Epithelial cell of esophagus (primary cell): ENCODE measurements around the gene MAJIN.

Experiments used
- DNase-seq: peaks from one replicate; pipeline ENCODE4 v3.0.0; 2010; ENCODE audit warnings: low read depth
- H3K4me3 ChIP-seq: 2 replicates; pipeline ENCODE4 v1.5.1; 2011; ENCODE audit warnings: mild to moderate bottlenecking, low read length, control low read depth
- TF ChIP-seq, protein P1 (sequence below): IDR thresholded peaks from 2 replicates; pipeline ENCODE4 v1.5.1; 2011; ENCODE audit warnings: low read depth, mild to moderate bottlenecking, low read length, control low read depth, inconsistent platforms; ENCODE audit not compliant: insufficient read depth; ENCODE audit errors: missing control alignments

Gene MAJIN

DNA sequence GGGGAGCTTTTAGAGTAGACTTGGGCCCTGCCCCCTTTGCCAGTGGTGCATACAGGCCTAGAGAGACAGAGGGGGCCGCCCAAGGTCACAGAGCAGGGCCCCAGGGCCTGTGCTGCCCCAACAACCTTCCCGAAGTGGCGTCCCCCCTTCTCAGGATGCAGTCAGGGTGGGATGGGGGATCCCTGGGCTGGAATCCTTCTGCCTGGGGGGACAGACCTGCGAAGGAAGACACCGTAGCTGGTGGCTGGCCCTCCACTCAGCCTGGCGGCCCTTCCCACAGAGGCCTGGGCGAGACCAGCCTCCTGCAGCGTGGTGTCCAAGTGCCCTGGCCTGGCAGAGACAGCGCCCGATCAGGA, 79.1 kb downstream of the MAJIN start:
- DNase-seq, result no peak
- H3K4me3 ChIP-seq, result no peak overlapping the region
- TF ChIP-seq, protein P1, sequence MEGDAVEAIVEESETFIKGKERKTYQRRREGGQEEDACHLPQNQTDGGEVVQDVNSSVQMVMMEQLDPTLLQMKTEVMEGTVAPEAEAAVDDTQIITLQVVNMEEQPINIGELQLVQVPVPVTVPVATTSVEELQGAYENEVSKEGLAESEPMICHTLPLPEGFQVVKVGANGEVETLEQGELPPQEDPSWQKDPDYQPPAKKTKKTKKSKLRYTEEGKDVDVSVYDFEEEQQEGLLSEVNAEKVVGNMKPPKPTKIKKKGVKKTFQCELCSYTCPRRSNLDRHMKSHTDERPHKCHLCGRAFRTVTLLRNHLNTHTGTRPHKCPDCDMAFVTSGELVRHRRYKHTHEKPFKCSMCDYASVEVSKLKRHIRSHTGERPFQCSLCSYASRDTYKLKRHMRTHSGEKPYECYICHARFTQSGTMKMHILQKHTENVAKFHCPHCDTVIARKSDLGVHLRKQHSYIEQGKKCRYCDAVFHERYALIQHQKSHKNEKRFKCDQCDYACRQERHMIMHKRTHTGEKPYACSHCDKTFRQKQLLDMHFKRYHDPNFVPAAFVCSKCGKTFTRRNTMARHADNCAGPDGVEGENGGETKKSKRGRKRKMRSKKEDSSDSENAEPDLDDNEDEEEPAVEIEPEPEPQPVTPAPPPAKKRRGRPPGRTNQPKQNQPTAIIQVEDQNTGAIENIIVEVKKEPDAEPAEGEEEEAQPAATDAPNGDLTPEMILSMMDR, result no peak

DNA sequence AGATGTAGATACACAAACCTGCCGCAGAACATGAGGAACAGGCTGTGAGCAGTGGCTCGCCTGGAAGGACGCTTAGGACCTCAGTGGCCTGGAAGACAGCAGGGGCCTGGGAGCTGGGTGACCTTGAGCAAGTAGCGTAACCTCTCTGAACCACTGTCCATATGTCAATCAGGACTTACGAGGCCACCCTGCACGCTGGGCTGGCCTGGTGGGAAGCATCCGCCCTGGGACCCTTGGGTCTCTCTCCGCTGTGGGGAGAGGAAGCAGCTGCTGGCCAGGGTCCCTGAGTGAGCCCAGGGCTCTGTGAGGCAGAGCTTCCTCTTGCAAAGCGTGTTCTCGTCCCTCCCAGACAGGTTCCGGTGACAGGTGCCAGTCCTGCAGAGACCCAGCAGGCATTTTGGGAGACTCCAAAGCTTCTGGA, 79.5 kb downstream of the MAJIN start:
- no peak for DNase-seq
- H3K4me3 ChIP-seq, result no peak overlapping the region
- TF ChIP-seq, protein P1, result no peak

- TF ChIP-seq, protein P1, result no peak
- H3K4me3 ChIP-seq, result no peak overlapping the region
- no peak for DNase-seq
These were observed 80.0 kb downstream of the MAJIN start for GRCh38 chr11:64891880-64892279.

DNA sequence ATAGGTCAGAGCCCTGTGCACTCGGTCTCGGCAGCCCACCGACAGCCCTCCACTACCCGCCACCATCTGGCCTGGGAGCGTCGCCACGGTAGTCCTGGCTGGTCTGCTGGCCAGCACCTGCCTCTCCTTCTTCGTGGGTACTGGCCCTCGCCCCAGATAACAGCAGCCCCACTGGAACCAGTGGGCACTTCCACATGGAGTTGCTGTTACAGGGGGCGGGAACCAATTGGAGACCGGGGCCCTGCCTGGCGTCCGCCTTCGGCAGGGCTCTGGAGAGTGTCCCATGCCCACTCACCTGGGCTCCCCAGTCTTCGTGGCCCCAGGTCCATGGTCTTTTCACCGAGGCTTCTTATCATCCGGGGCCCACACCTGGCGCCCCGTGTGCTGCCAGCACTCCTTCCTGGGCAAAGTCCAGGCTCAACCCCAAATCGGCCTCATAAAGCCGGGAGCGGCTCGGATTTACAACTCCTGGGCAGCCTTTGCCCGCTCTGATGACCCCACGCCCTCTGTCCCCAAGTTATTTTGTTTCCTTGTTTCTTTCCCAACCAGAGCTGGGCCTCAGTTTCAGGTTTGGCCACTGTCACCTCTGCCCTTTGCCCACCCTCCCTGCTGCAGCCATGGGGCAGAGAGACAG, 80.6 kb downstream of the MAJIN start:
- DNase-seq, result no peak
- TF ChIP-seq, protein P1, result no peak
- H3K4me3 ChIP-seq, result no peak overlapping the region

DNA sequence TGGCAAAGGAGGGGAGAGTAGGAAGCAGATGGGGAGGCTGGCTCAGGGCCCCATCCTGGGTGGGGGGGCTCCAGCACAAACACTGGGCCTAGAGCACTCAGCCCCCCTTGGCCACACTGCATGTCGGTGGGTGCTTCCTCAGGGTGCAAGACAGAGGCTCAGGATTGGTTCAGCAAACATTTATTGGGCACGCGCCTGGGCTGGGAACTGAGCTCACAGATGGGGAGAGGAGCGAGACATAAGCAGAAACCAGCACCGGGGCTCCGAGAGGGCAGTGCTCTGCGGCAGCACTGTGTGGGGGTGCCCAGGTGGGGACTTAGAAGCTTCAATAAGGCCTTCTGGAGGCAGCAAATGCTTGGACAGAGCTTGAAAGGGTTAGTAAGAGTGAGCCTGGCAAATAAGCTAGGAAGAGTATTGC, 81.4 kb downstream of the MAJIN start:
- H3K4me3 ChIP-seq, result no peak overlapping the region
- TF ChIP-seq, protein P1, result no peak
- DNase-seq, result no peak

- H3K4me3 ChIP-seq, result no peak overlapping the region
- TF ChIP-seq, protein P1, result no peak
- DNase-seq, result no peak
These were observed 83.0 kb downstream of the MAJIN start for GRCh38 chr11:64888729-64889511.

GRCh38 chr11:64888406-64888728, 83.5 kb downstream of the MAJIN start:
- no peak overlapping the region for H3K4me3 ChIP-seq
- DNase-seq, result no peak

More at GRCh38 chr11:64888406-64888728, 83.5 kb downstream of the MAJIN start:
- TF ChIP-seq, protein P1, result no peak
